Bronchial epithelial cell (primary cell): Measurements from ENCODE around the gene ACP1. TPM values are rescaled to one million over a fixed set of nuclear protein-coding genes. Genes with fewer than 3 reads are reported as not detected.

Source experiments
- DNase-seq: peaks from one replicate; pipeline ENCODE4 v3.0.0-alpha.2; 2010; ENCODE audit warnings: low read depth
- FAIRE-seq: peaks from 2 replicates; lab custom pipeline; 2011; peaks lifted over from hg19 to GRCh38; lab: Jason Lieb, UNC
- H3K27me3 ChIP-seq: 2 replicates; pipeline ENCODE4 v1.5.1; 2011; ENCODE audit warnings: low read length; ENCODE audit not compliant: control insufficient read depth, insufficient read depth
- H3K36me3 ChIP-seq: 2 replicates; pipeline ENCODE4 v1.5.1; 2011; ENCODE audit warnings: low read length; ENCODE audit not compliant: control insufficient read depth, insufficient read depth
- H3K4me3 ChIP-seq: 2 replicates; pipeline ENCODE4 v1.5.1; 2011; ENCODE audit warnings: mild to moderate bottlenecking, low read depth, low read length, control low read depth
- CTCF ChIP-seq: IDR thresholded peaks from 2 replicates; pipeline ENCODE4 v1.5.1; 2011; ENCODE audit warnings: mild to moderate bottlenecking, moderate library complexity, low read length, control low read depth, inconsistent platforms; ENCODE audit not compliant: insufficient read depth, severe bottlenecking
- total RNA-seq: library from RNA; depleted of rRNA; stranded (reverse); fragments of >200 nt; gene quantifications from 2 replicates; pipeline ENCODE4 v1.2.1, GENCODE V29; 2014

ACP1 gene
- total RNA-seq, 1 donor from 2014 or later, result 106 TPM

GRCh38 chr2:286774-287392 is 22.1 kb downstream of the ACP1 start:
- DNase-seq (no peak), FAIRE-seq (no peak)
- Histone ChIP-seq H3K36me3 (no peaks in the 10 kb centered on the region), H3K4me3 (no peak overlapping the region), H3K27me3 (peaks cover 7% of the 10 kb centered on the region)
- TF ChIP-seq CTCF, result no peak

GRCh38 chr2:287471-287885 is 22.7 kb downstream of the ACP1 start:
- Histone ChIP-seq H3K36me3 (no peaks in the 10 kb centered on the region), H3K27me3 (peaks cover 7% of the 10 kb centered on the region), H3K4me3 (no peak overlapping the region)
- no peak for TF ChIP-seq CTCF
- no peak for DNase-seq
- no peak for FAIRE-seq

- no peak for FAIRE-seq
- H3K4me3 ChIP-seq, result peak within 1 kb of the TSS; percentile 4
These were observed 23.4 kb downstream of the ACP1 start, which contains the start of gene ALKAL2 for GRCh38 chr2:287911-288757. ALKAL2 (minus strand) TSS chr2:288091; CDS start chr2:287835, 256 bp downstream.

GRCh38 chr2:288758-289361 is 24.1 kb downstream of the ACP1 start:
- peaks cover 7% of the 10 kb centered on the region for H3K27me3 ChIP-seq
- no peak for FAIRE-seq
- H3K4me3 ChIP-seq, result no peak overlapping the region
- TF ChIP-seq CTCF, result no peak
- H3K36me3 ChIP-seq, result no peaks in the 10 kb centered on the region
- no peak for DNase-seq

More at GRCh38 chr2:287911-288757, 23.4 kb downstream of the ACP1 start, which contains the start of gene ALKAL2:
- TF ChIP-seq CTCF, result no peak
- no peak for DNase-seq
- Histone ChIP-seq H3K36me3 (no peaks in the 10 kb centered on the region), H3K27me3 (peaks cover 7% of the 10 kb centered on the region)

GRCh38 chr2:289362-290089 is 24.8 kb downstream of the ACP1 start:
- Histone ChIP-seq H3K36me3 (no peaks in the 10 kb centered on the region), H3K4me3 (peak overlapping the region; percentile 43), H3K27me3 (peaks cover 7% of the 10 kb centered on the region)
- TF ChIP-seq CTCF, result no peak
- DNase-seq (no peak), FAIRE-seq (no peak)
